Naive thymus-derived CD4-positive, alpha-beta T cell (primary cell): Measurements from ENCODE around the gene ZNF280D. TPM values are rescaled to one million over a fixed set of nuclear protein-coding genes. Genes with fewer than 3 reads are reported as not detected.
A peak's percentile ranks its signal among the peaks of the same experiment; 100 is the strongest.

Experiments used
- ATAC-seq: fragments of 150-1000 bp; cut with Tn5 transposase; 2 replicates; pipeline ENCODE4 v1.10.0; 2021; ENCODE audit warnings: mild to moderate bottlenecking, moderate library complexity
- CTCF ChIA-PET: fragments of 350-600 bp; sonication (Branson Sonifier 250); formaldehyde crosslinking; loops from one replicate; lab custom pipeline; 2021; ENCODE audit warnings: antibody characterized with exemption; lab: Charles Lee
- POLR2A ChIA-PET: fragments of 350-600 bp; sonication (Branson Sonifier 250); formaldehyde crosslinking; loops from one replicate; lab custom pipeline; 2021; ENCODE audit warnings: antibody characterized with exemption, inconsistent platforms; lab: Charles Lee
- DNase-seq, 9 donors: peaks; one replicate each; pipeline versions ENCODE4 v3.0.0 to v3.0.0-alpha.2; 2020 to 2022; ENCODE audit warnings: mixed read lengths in 1 of 9
- H3K27ac ChIP-seq: one replicate; pipeline ENCODE4 v1.7.0; 2013; ENCODE audit warnings: mild to moderate bottlenecking, low read depth, low read length, moderate library complexity
- H3K27me3 ChIP-seq, 2 donors: one replicate each; pipeline ENCODE4 v1.7.0; 2013; ENCODE audit warnings: low read length in 2 of 2, mild to moderate bottlenecking in 2 of 2, moderate library complexity in 2 of 2; ENCODE audit not compliant: control insufficient read depth in 2 of 2, insufficient read depth in 2 of 2
- H3K36me3 ChIP-seq, 3 experiments: 1 replicate in 2 of 3; 2 replicates in 1 of 3; pipeline ENCODE4 v1.7.0; 2013; ENCODE audit warnings: low read length in 3 of 3, mild to moderate bottlenecking in 3 of 3, moderate library complexity in 1 of 3; ENCODE audit not compliant: insufficient read depth in 3 of 3, control insufficient read depth in 2 of 3
- H3K4me1 ChIP-seq, 2 donors: one replicate each; pipeline ENCODE4 v1.7.0; 2013; ENCODE audit warnings: low read length in 2 of 2, mild to moderate bottlenecking in 2 of 2, moderate library complexity in 1 of 2; ENCODE audit not compliant: control insufficient read depth in 2 of 2, insufficient read depth in 2 of 2
- H3K4me3 ChIP-seq: 2 replicates; pipeline ENCODE4 v1.7.0; 2013; ENCODE audit warnings: mild to moderate bottlenecking, low read length
- H3K9me3 ChIP-seq, 3 experiments: 1 replicate in 2 of 3; 2 replicates in 1 of 3; pipeline ENCODE4 v1.7.0; 2013; ENCODE audit warnings: low read length in 3 of 3; ENCODE audit not compliant: control insufficient read depth in 2 of 3
- H3K27ac Mint-ChIP-seq, 9 donors: one replicate each; pipeline ENCODE4 v1.8.0; 2020 to 2022; ENCODE audit warnings: mixed read lengths in 9 of 9, mild to moderate bottlenecking in 8 of 9, moderate library complexity in 5 of 9, inconsistent platforms in 2 of 9
- H3K27me3 Mint-ChIP-seq, 5 donors: one replicate each; pipeline ENCODE4 v1.8.0; 2021 to 2022; ENCODE audit warnings: mixed read lengths in 5 of 5, mild to moderate bottlenecking in 1 of 5
- H3K36me3 Mint-ChIP-seq, 5 donors: one replicate each; pipeline ENCODE4 v1.8.0; 2020 to 2022; ENCODE audit warnings: mixed read lengths in 5 of 5, mild to moderate bottlenecking in 3 of 5, inconsistent platforms in 1 of 5
- H3K4me1 Mint-ChIP-seq, 7 donors: one replicate each; pipeline ENCODE4 v1.8.0; 2020 to 2022; ENCODE audit warnings: mixed read lengths in 7 of 7, mild to moderate bottlenecking in 3 of 7, inconsistent platforms in 1 of 7
- H3K4me3 Mint-ChIP-seq, 10 donors: one replicate each; pipeline ENCODE4 v1.8.0; 2020 to 2022; ENCODE audit warnings: mild to moderate bottlenecking in 10 of 10, mixed read lengths in 10 of 10, moderate library complexity in 6 of 10, inconsistent platforms in 2 of 10
- H3K9me3 Mint-ChIP-seq, 11 donors: one replicate each; pipeline ENCODE4 v1.8.0; 2020 to 2022; ENCODE audit warnings: mixed read lengths in 11 of 11, mild to moderate bottlenecking in 4 of 11, inconsistent platforms in 1 of 11, moderate library complexity in 1 of 11
- intact Hi-C, 2 donors: fragments of 100-400 bp; cut with micrococcal nuclease; formaldehyde crosslinking; loops; one replicate each; pipeline ENCODE4 v1.15.1; 2023
- polyA plus RNA-seq, 2 donors: library from polyadenylated mRNA; unstranded; fragments of 300-500 nt; fragmentation: Illumina TruSeq; gene quantifications; one replicate each; pipeline ENCODE4 v1.2.3, GENCODE V29; 2021
- total RNA-seq, 6 experiments: library from RNA in 5 of 6; stranded (reverse) in 5 of 6; gene quantifications; 1 replicate in 5 of 6; 2 replicates in 1 of 6; pipeline ENCODE4 v1.2.3 and lab custom pipeline; 2021 to 2026

The ZNF280D gene
- total and polyA plus RNA-seq, 7 experiments from 2014 or later = 9.3 to 59.0 (median 37.6) TPM

DNA sequence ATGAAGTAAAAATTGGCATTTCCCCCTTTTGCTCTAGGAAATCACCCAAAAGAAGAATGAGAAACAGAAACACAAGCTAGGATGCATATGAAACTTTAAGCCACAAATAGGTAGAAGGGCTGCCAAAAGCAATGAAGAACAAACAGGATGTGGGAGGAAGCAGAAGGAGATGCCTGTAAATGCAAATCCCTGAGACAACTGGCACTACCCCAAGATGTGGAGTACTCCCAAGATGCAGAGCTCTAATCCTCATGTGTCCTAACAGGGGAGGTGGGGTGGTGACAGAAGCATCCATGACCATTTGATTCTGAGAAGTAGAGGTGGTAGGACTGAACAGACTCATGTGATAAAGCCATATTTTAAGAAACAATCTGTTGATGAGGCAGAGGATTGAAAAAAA, 31.9 kb upstream of the ZNF280D start:
- Histone ChIP-seq H3K36me3 (no peaks in the 10 kb centered on the region), H3K9me3 (no peaks in the 10 kb centered on the region), H3K27me3 (no peaks in the 10 kb centered on the region), H3K27ac (no peak overlapping the region), H3K4me3 (no peak overlapping the region), H3K4me1 (no peaks in the 10 kb centered on the region)
- ATAC-seq = no peak
- Mint-ChIP-seq H3K4me3 (peak overlapping the region in 1 of 10 donors; percentile 60), H3K27me3 (peaks cover 0 to 4% (median 0%) of the 10 kb centered on the region in 5 donors), H3K27ac (peak overlapping the region in 1 of 9 donors; percentile 80), H3K9me3 (peaks cover 0 to 6% (median 0%) of the 10 kb centered on the region in 11 donors), H3K36me3 (peaks cover 0 to 5% (median 0%) of the 10 kb centered on the region in 5 donors), H3K4me1 (peaks cover 0 to 46% (median 6%) of the 10 kb centered on the region in 7 donors)
- DNase-seq = no peak
- intact Hi-C loops = loop anchor here in 1 of 2 donors (1.0 kb wide), 1 partner anchor 32 kb away; the partner anchor contains the start of gene ZNF280D
- CTCF ChIA-PET = no interaction called here
- POLR2A ChIA-PET = no interaction called here

- Histone ChIP-seq H3K4me1 (no peaks in the 10 kb centered on the region), H3K27ac (no peak overlapping the region), H3K9me3 (no peaks in the 10 kb centered on the region), H3K36me3 (no peaks in the 10 kb centered on the region), H3K27me3 (no peaks in the 10 kb centered on the region), H3K4me3 (no peak overlapping the region)
- Mint-ChIP-seq H3K4me1 (peaks cover 0 to 41% (median 8%) of the 10 kb centered on the region in 7 donors), H3K27ac (no peak overlapping the region), H3K4me3 (no peak overlapping the region), H3K9me3 (peaks cover 0 to 6% (median 0%) of the 10 kb centered on the region in 11 donors), H3K27me3 (peaks cover 0 to 4% (median 0%) of the 10 kb centered on the region in 5 donors), H3K36me3 (peaks cover 0 to 5% (median 0%) of the 10 kb centered on the region in 5 donors)
- intact Hi-C loops = no loop called here
- no peak for DNase-seq
- no peak for ATAC-seq
- ChIA-PET CTCF (no interaction called here), POLR2A (interaction anchor here (0.6 kb wide), 1 partner anchor 9 kb away, joined by 3 read pairs; no protein-coding TSS in a partner anchor)
These were observed 30.0 kb upstream of the ZNF280D start for GRCh38 chr15:56763141-56763895.

DNA sequence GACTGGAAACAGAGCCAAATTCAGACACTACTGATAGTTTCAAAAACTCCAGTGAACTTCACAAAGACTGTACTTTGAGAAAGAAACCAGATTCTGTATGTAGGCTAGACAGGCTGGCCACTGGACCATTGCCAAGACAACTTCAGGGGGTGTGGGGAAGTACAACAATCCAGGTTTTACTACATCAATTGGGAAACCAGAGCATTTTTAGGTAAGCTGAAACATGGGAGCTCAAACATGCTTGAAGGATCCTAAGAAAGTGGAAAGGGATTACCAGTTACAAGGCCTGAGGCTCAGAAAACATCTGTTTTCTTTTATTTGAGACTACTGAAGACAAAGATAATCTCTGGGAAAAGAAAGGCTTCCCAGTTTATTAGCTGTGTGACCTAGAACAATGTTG, 26.9 kb upstream of the ZNF280D start:
- no peak overlapping the region for H3K4me3 Mint-ChIP-seq
- intact Hi-C loops = no loop called here
- POLR2A ChIA-PET = no interaction called here
- H3K4me1 ChIP-seq = no peaks in the 10 kb centered on the region
- no peaks in the 10 kb centered on the region for H3K36me3 ChIP-seq
- H3K9me3 Mint-ChIP-seq = peaks cover 0 to 5% (median 0%) of the 10 kb centered on the region in 11 donors
- CTCF ChIA-PET = interaction anchor here (1.2 kb wide), 1 partner anchor 12 kb away, joined by 3 read pairs; no protein-coding TSS in a partner anchor
- peaks cover 0 to 21% (median 3%) of the 10 kb centered on the region in 7 donors for H3K4me1 Mint-ChIP-seq
- H3K27me3 ChIP-seq = no peaks in the 10 kb centered on the region
- DNase-seq = no peak
- H3K27ac Mint-ChIP-seq = peak overlapping the region in 1 of 9 donors; percentile 23
- no peaks in the 10 kb centered on the region for H3K9me3 ChIP-seq
- H3K27me3 Mint-ChIP-seq = peaks cover 0 to 6% (median 0%) of the 10 kb centered on the region in 5 donors
- H3K27ac ChIP-seq = no peak overlapping the region
- H3K4me3 ChIP-seq = no peak overlapping the region
- ATAC-seq = no peak
- no peaks in the 10 kb centered on the region for H3K36me3 Mint-ChIP-seq

- H3K27ac Mint-ChIP-seq = no peak overlapping the region
- H3K4me1 ChIP-seq = no peaks in the 10 kb centered on the region
- no peak for ATAC-seq
- CTCF ChIA-PET = interaction anchor here (0.6 to 1.2 kb wide), 2 partner anchors 11 to 25 kb away, joined by 3 read pairs; no protein-coding TSS in a partner anchor
- H3K27me3 Mint-ChIP-seq = peaks cover 0 to 9% (median 0%) of the 10 kb centered on the region in 5 donors
- no peaks in the 10 kb centered on the region for H3K36me3 Mint-ChIP-seq
- no peak overlapping the region for H3K4me3 Mint-ChIP-seq
- no peak overlapping the region for H3K4me3 ChIP-seq
- peaks cover 0 to 14% (median 0%) of the 10 kb centered on the region in 7 donors for H3K4me1 Mint-ChIP-seq
- no peak for DNase-seq
- H3K9me3 ChIP-seq = no peaks in the 10 kb centered on the region
- H3K27ac ChIP-seq = no peak overlapping the region
- H3K9me3 Mint-ChIP-seq = peaks cover 0 to 5% (median 0%) of the 10 kb centered on the region in 11 donors
- POLR2A ChIA-PET = no interaction called here
- H3K27me3 ChIP-seq = no peaks in the 10 kb centered on the region
- no peaks in the 10 kb centered on the region for H3K36me3 ChIP-seq
- intact Hi-C loops = no loop called here
These were observed 26.1 kb upstream of the ZNF280D start for GRCh38 chr15:56759450-56759845.

DNA sequence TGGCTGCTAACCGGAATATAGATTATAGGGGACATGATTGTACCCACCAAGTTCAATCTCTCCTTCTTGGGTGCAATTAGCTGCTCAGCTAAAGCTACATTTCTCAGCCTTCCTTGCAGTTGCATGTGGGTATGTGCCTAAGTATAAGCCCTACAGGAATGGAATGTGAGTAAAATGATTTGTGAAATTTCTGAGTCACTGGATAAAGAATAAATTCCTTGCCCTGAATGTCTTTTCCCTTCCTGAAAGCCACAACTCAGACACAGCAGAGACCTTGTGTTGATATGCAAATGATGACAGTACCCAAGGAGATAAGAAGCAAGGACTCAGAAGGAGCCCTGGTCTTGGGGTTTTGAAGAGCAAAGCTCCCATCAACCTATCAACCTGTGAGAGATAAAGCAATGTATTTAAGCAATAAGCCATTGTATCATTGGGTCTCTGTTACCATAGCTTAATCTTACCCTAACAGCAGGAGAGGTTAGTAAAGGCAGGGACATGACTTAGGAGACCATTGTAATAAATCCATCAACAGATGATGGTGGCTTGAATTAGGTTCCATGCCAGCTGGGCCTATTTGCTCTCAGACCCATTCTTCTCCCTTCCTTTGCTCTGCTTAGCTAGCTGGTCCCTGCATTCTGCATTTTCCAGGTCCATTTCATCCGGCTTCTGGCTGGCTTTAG, 25.6 kb upstream of the ZNF280D start:
- no peaks in the 10 kb centered on the region for H3K36me3 Mint-ChIP-seq
- intact Hi-C loops = no loop called here
- H3K4me1 ChIP-seq = no peaks in the 10 kb centered on the region
- peaks cover 0 to 5% (median 0%) of the 10 kb centered on the region in 11 donors for H3K9me3 Mint-ChIP-seq
- DNase-seq (no peak), ATAC-seq (no peak)
- CTCF ChIA-PET = interaction anchor here (0.6 kb wide), 2 partner anchors 11 to 24 kb away, joined by 3 read pairs; no protein-coding TSS in a partner anchor
- POLR2A ChIA-PET = no interaction called here
- H3K4me3 Mint-ChIP-seq = no peak overlapping the region
- no peaks in the 10 kb centered on the region for H3K36me3 ChIP-seq
- no peak overlapping the region for H3K4me3 ChIP-seq
- H3K4me1 Mint-ChIP-seq = peaks cover 0 to 8% (median 0%) of the 10 kb centered on the region in 7 donors
- H3K9me3 ChIP-seq = no peaks in the 10 kb centered on the region
- H3K27me3 Mint-ChIP-seq = peaks cover 0 to 12% (median 0%) of the 10 kb centered on the region in 5 donors
- H3K27ac Mint-ChIP-seq = no peak overlapping the region
- H3K27ac ChIP-seq = no peak overlapping the region
- no peaks in the 10 kb centered on the region for H3K27me3 ChIP-seq

GRCh38 chr15:56757875-56758274, 24.6 kb upstream of the ZNF280D start:
- intact Hi-C loops = no loop called here
- Histone ChIP-seq H3K9me3 (no peaks in the 10 kb centered on the region), H3K36me3 (no peaks in the 10 kb centered on the region), H3K4me3 (no peak overlapping the region), H3K27me3 (no peaks in the 10 kb centered on the region), H3K4me1 (no peaks in the 10 kb centered on the region), H3K27ac (no peak overlapping the region)
- peaks cover 0 to 7% (median 0%) of the 10 kb centered on the region in 7 donors for H3K4me1 Mint-ChIP-seq
- POLR2A ChIA-PET = no interaction called here
- ATAC-seq = no peak
- CTCF ChIA-PET = no interaction called here
- H3K27ac Mint-ChIP-seq = no peak overlapping the region
- H3K4me3 Mint-ChIP-seq = no peak overlapping the region
- H3K36me3 Mint-ChIP-seq = no peaks in the 10 kb centered on the region
- DNase-seq = no peak
- peaks cover 0 to 5% (median 0%) of the 10 kb centered on the region in 11 donors for H3K9me3 Mint-ChIP-seq
- peaks cover 0 to 12% (median 0%) of the 10 kb centered on the region in 5 donors for H3K27me3 Mint-ChIP-seq
